Activated T-cell treated with anti-CD3 and anti-CD28 coated beads, Interleukin-2, amount 50 U/mL, for 24 hours (primary cell): Measurements from ENCODE around the gene MYH9.
A peak's percentile ranks its signal among the peaks of the same experiment; 100 is the strongest.

Experiments
- DNase-seq: peaks from one replicate; pipeline ENCODE4 v3.0.0-alpha.2; 2020
- H3K27ac Mint-ChIP-seq: 2 replicates; pipeline ENCODE4 v1.8.0; 2020; ENCODE audit warnings: mild to moderate bottlenecking, mixed read lengths
- H3K27me3 Mint-ChIP-seq: 2 replicates; pipeline ENCODE4 v1.8.0; 2020; ENCODE audit warnings: mixed read lengths
- H3K36me3 Mint-ChIP-seq: 2 replicates; pipeline ENCODE4 v1.8.0; 2020; ENCODE audit warnings: low read depth, mixed read lengths
- H3K4me1 Mint-ChIP-seq: 2 replicates; pipeline ENCODE4 v1.8.0; 2020; ENCODE audit warnings: low read depth, mixed read lengths
- H3K4me3 Mint-ChIP-seq: 2 replicates; pipeline ENCODE4 v1.8.0; 2020; ENCODE audit warnings: mild to moderate bottlenecking, moderate library complexity, mixed read lengths
- H3K9me3 Mint-ChIP-seq: 2 replicates; pipeline ENCODE4 v1.8.0; 2020; ENCODE audit warnings: mixed read lengths

The MYH9 gene

DNA sequence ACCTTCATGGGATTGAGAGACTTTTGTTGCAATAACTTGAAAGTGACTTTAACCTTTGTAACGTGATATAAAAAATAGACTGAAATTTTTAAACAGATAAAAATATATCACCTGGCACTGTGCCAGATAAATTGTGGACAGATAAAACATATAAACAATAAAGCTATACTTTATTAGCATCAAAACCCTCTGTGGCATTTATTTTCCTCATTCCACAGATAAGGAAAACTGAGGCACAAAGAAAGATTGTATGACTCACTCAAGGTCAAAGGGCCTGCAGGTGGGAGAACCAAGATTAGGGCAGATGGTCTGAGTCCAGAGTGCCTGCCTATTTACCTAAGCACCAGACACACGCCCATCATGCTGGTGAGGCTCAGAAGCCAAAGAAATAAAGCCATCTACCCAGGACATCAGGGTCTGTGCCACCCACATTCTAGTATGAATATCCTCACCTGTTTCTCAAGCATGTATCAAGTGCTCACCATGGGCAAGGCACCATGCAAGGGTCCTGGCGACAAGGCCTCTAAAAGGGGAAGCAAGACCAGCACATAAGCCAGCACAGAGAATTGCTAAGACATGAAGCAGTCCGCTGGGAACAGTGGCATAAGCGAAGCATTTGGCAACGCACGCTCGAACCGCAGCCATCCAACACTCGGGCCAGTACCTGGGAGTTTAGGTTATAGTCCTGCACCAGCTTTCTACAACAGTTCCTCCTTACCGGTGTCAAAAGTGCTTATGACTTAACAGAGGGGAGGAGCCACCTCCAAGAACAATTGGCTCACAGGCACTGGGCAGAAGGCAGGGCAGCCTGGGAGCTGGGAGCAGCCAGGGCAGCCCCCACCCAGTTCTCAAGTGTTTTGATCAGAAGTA is 17.6 kb downstream of the MYH9 start:
- Mint-ChIP-seq H3K36me3 (peaks cover 85% of the 10 kb centered on the region), H3K27me3 (no peaks in the 10 kb centered on the region)
- DNase-seq = no peak

DNA sequence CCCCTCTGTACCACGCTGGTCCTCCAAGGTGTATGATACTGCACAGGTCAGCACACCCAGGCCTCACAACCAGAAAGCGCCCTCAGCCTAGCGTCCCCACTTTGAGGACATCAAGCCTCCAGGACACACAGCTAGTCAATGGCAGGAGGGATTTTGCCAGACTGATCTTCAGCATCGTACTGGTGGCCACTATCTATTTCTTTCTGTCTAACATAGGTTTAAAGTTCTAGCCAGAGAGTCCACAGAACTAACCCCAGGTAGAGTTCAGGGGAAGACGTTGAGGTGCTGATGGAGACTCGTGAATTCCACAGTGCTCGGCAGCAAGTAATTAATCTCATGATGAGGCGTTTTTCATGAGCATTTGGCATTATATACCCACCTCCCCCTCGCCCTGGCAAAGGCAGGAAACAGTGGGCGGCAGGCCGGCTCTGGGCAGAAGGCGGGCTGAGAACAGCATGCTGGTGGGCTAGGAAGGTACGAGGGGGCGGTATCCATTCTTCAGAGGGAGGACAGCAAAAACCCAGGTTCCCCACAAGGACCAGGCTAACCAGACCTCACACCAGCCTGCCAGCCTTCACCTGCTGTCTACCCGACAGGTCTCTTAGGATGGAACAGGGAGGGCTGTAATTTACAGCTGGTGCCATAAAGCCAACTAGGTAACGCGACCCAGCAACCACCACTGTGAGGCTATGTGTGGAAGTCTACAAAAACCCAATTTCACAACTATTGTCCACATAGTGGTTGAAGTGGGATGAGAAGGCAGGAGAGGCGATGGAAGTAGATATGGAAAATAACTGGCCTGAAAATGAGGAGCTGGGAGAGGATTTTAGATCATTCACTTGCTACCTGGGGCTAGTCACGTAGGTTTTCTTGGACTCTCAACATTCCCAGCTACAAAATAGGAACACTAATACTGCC is 18.5 kb downstream of the MYH9 start:
- H3K27me3 Mint-ChIP-seq = no peaks in the 10 kb centered on the region
- H3K27ac Mint-ChIP-seq = peak overlapping the region; percentile 98
- peaks cover 99% of the 10 kb centered on the region for H3K4me1 Mint-ChIP-seq
- H3K9me3 Mint-ChIP-seq = no peaks in the 10 kb centered on the region
- peak; percentile 64 for DNase-seq
- H3K4me3 Mint-ChIP-seq = peak overlapping the region; percentile 74
- H3K36me3 Mint-ChIP-seq = peaks cover 85% of the 10 kb centered on the region

More for the DNA sequence above, 17.6 kb downstream of the MYH9 start:
- peaks cover 98% of the 10 kb centered on the region for H3K4me1 Mint-ChIP-seq
- H3K9me3 Mint-ChIP-seq = no peaks in the 10 kb centered on the region
- H3K4me3 Mint-ChIP-seq = peak overlapping the region; percentile 74
- peak overlapping the region; percentile 98 for H3K27ac Mint-ChIP-seq

DNA sequence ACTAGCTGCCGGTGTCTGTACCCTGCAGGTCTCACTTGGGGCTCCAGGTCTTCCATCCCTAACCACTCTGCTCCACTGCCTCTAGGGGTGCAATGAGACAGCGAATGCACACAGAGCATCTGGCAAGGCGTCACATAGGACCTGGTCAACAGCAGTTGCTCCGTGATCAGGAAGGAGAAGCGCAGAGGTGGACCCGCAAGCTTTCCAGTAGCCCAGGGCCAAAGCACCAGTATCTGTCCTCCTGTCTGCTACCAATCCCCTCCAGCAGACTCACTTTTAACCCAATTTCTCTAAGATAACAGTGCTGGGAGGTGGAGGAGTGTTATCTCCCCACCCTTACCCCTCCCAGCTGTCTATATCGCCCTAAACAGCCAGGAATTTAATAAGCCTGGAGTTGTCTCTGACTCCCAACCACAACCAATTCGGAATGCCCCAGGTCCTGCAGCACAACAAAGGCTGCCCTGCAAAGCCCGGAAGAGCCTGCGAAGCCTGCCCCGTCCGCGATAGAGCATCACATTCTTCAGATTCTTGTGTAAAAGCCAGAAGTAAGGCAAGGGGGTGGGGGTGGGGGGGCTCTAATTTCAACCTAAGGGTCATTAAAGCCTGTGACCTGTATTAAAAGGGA is 19.3 kb downstream of the MYH9 start:
- Mint-ChIP-seq H3K4me1 (peaks cover 99% of the 10 kb centered on the region), H3K36me3 (peaks cover 86% of the 10 kb centered on the region), H3K27me3 (no peaks in the 10 kb centered on the region), H3K4me3 (peak overlapping the region; percentile 74), H3K9me3 (no peaks in the 10 kb centered on the region), H3K27ac (peak overlapping the region; percentile 98)
- DNase-seq = no peak

DNA sequence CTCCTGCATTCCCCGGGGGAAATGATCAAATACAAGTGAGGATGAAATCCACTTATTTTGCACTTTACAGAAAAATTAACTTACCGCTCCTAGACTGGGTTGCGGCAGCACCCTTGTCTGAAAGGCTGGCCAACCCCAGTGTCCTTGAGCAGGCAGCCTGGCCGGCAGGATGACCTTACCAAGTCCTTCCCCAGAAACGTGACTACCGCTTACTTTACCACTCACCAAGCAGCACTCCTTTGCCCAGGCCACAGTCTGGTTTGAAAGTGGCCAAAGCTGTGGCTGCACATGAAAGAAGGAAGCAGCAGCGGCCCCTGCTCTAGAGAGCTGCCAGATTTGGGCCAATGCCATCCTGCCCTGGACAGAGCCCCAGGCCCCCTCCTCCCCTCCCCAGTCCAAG is 20.3 kb downstream of the MYH9 start:
- Mint-ChIP-seq H3K4me3 (peak overlapping the region; percentile 74), H3K9me3 (no peaks in the 10 kb centered on the region), H3K27ac (peak overlapping the region; percentile 98), H3K4me1 (peaks cover 99% of the 10 kb centered on the region), H3K27me3 (no peaks in the 10 kb centered on the region), H3K36me3 (peaks cover 86% of the 10 kb centered on the region)
- DNase-seq = no peak

DNA sequence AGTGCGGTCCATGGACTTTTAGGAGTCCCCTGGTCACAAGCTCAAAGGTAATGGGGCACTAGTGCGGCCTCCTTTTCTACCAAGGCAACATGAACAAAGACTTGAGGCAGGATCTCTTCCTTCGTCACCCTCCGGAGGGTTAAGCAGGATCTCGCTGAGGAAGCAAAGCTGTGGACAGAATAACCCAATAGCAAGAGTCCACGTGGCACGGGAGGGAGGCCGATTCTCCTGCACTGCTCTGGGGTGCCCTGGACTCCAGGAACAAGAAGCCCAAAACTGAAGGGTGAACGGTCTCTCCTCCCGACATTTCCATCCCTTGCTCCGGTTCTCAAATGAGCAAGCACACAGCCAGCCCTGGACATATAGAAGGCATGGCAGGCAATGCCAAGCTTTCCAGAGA is 20.7 kb downstream of the MYH9 start:
- no peaks in the 10 kb centered on the region for H3K27me3 Mint-ChIP-seq
- no peaks in the 10 kb centered on the region for H3K9me3 Mint-ChIP-seq
- H3K4me3 Mint-ChIP-seq = peak overlapping the region; percentile 74
- H3K27ac Mint-ChIP-seq = peak overlapping the region; percentile 98
- peaks cover 86% of the 10 kb centered on the region for H3K36me3 Mint-ChIP-seq
- no peak for DNase-seq
- H3K4me1 Mint-ChIP-seq = peaks cover 99% of the 10 kb centered on the region

DNA sequence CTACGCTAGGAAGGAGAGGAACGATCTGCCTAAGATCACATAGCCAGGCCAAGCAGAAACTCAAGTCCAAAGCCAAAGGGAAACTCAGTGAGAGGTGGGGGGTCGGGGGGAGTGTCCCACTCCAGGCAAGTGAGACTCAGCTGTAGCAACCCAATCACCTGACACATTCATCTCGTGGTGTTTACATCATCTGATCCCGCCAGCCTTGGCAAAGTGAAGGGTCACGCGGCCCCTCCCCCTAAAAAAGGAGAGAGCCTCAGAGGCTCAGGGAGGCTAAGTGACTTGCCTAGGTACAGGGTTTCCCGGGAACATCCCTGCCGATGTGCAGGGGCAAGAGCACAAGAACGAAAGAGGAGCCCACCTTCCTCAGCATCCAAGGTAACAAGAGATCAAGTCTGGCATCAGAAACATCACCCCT is 21.5 kb downstream of the MYH9 start:
- no peak for DNase-seq
- Mint-ChIP-seq H3K9me3 (no peaks in the 10 kb centered on the region), H3K27ac (peak overlapping the region; percentile 98), H3K4me1 (peaks cover 99% of the 10 kb centered on the region), H3K27me3 (no peaks in the 10 kb centered on the region), H3K36me3 (peaks cover 86% of the 10 kb centered on the region), H3K4me3 (peak overlapping the region; percentile 74)

DNA sequence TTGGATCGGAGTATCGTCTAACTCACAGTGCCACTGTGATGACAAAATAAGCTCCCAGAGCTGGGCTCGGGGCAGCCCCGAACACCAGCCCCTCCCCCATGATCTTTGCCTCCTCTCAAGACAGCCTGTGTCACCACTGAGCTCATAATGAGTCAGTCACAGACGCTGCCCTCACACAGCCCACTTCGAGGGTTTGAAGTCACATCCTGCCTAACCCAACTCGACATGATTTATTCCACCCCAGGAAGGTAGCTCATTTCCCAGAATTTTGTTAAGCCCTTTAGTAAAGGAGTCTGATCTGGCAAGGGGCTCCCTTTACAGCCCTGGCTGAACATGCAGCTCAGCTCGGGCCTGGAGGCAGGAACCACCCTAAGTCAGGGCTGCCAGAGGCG is 22.8 kb downstream of the MYH9 start:
- no peaks in the 10 kb centered on the region for H3K27me3 Mint-ChIP-seq
- H3K4me1 Mint-ChIP-seq = peaks cover 99% of the 10 kb centered on the region
- no peaks in the 10 kb centered on the region for H3K9me3 Mint-ChIP-seq
- H3K36me3 Mint-ChIP-seq = peaks cover 86% of the 10 kb centered on the region
- H3K4me3 Mint-ChIP-seq = peak overlapping the region; percentile 74
- peak; percentile 85 for DNase-seq
- peak overlapping the region; percentile 98 for H3K27ac Mint-ChIP-seq

DNA sequence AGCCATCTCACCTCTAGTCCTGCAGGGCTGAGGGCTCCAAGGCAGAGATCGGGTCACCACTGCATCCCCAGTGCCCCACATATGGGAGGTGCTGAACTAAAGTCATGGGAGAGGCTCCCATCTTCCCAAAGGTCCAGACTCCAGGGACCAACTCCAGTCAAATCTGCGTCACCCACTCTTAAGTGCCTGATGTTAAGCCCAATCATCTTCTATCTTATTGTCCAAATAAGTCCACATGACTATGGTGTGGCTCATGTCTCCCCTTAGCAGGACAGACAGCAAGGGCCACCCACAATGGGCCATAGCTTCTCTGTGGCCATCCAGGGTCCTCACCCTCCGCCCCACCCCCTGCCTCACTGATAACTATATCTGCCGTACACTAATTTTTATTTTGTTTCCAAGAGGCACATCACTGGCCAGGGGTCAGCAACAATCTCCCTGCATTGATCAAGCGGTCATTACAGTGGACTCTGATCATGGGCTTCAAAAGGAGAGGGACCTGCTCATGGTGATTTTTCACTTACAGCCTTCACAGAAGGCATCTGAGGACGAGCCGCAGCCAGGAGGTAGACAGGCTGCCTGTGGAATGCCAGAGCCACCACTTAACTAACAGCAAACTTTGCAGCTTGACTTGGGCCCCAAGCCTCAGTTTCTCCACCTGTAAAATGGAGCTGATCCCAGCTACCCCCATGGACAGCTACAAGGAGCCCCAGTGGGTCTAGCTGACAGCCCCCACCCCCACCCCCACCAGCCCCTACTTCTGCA is 23.3 kb downstream of the MYH9 start:
- no peaks in the 10 kb centered on the region for H3K27me3 Mint-ChIP-seq
- peaks cover 84% of the 10 kb centered on the region for H3K36me3 Mint-ChIP-seq
- no peak for DNase-seq
- H3K4me1 Mint-ChIP-seq = peaks cover 99% of the 10 kb centered on the region
- peak overlapping the region; percentile 98 for H3K27ac Mint-ChIP-seq
- peak overlapping the region; percentile 74 for H3K4me3 Mint-ChIP-seq
- no peaks in the 10 kb centered on the region for H3K9me3 Mint-ChIP-seq

DNA sequence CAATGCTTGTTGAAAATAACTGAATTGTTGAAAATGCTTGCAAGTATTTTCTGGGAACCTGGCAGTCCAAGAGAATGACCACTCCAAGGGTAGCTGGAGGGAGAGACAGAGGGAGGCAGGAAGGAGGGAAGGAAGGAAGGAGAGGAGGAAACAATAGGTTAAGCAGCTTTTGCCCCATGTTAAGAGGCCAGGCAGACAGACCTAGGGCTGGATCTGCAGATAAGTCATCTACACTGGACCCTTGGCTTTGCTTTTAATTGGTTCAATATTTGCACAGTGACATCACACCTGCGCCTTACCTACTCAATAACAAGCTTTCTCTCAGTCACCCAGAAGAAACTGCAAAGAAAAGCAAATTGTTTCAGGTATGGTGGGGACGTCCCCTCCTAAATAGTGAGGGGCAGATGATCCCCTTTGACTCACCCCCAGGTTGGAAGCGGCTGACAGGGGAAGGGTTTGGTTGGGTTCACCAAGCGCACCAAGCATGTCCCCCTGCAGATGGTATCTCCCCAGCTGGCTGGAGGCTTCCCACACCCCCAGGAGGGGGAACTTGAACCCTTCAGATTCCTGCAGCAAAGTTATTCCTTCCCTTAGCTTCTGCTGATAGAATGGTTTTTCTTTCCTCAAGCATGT is 24.3 kb downstream of the MYH9 start:
- Mint-ChIP-seq H3K9me3 (no peaks in the 10 kb centered on the region), H3K4me3 (peak overlapping the region; percentile 74), H3K27ac (peak overlapping the region; percentile 98), H3K36me3 (peaks cover 87% of the 10 kb centered on the region), H3K4me1 (peaks cover 100% of the 10 kb centered on the region), H3K27me3 (no peaks in the 10 kb centered on the region)
- DNase-seq = no peak

DNA sequence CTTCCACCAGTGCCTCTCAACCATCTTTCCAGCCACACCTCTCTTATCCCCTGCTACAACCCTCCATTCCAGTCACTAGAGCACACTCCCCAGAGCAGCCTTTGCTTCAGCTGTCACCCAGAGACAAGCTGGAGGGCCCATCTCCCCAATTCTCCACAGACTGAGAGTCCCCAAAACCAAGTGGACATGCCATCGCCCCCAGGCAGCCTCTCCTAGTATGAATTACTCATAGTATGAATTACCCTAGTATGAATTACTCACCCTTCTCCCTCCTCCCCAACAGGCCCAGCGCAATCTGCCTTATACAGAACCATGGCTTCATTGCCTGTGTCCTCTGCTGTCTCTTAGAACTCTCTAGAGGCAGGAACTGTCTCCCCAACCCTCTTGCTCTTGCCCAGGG is 24.8 kb downstream of the MYH9 start:
- Mint-ChIP-seq H3K4me3 (peak overlapping the region; percentile 74), H3K27ac (peak overlapping the region; percentile 98), H3K4me1 (peaks cover 99% of the 10 kb centered on the region), H3K27me3 (no peaks in the 10 kb centered on the region), H3K9me3 (no peaks in the 10 kb centered on the region), H3K36me3 (peaks cover 83% of the 10 kb centered on the region)
- no peak for DNase-seq

DNA sequence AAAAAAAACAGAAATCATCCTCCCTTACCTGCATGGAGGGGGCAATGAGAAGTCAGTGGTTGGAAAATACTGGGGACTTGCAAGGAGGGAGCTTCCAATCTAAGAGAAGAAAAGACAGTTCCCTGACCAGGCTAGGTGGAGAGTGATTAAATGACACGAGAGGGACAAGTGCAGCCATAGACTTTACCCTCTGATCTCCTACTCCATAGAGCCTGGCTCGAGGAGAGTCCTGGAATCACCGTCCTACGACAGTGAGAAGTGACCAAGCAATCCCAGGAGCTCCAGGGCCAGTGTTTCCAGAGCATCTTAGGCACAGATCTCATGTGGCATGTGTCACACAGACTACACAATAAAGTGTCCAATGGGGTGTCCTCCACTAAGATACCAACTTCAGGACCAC is 25.7 kb downstream of the MYH9 start:
- no peak for DNase-seq
- no peaks in the 10 kb centered on the region for H3K27me3 Mint-ChIP-seq
- peak overlapping the region; percentile 98 for H3K27ac Mint-ChIP-seq
- H3K9me3 Mint-ChIP-seq = no peaks in the 10 kb centered on the region
- peak overlapping the region; percentile 37 for H3K4me3 Mint-ChIP-seq
- H3K4me1 Mint-ChIP-seq = peaks cover 99% of the 10 kb centered on the region
- peaks cover 81% of the 10 kb centered on the region for H3K36me3 Mint-ChIP-seq

DNA sequence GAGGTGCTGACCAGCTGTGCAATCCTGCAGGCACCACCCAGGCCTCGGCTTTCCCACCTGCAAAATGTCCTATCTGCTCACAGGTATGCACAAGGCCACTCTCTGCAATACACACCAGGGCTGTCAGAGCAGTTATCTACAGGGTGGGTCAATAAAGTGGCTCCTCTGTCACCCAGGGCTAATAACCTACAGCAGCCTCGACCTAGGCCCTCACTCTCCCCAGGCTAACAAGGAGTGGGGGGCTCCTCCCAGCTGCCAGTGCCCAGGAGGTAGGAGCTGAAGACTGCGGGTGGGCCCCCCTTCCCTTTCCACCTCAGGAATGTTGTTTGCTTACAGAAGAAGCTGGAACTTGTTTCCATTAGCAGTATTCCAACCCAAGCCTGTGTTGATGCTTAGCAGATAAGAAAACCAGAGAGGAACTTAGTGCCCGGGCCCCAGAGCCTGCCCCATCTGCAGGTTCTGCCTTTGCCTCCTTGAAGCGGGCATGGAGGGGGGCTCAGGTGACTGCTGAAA is 26.8 kb downstream of the MYH9 start:
- H3K27me3 Mint-ChIP-seq = no peaks in the 10 kb centered on the region
- peaks cover 81% of the 10 kb centered on the region for H3K36me3 Mint-ChIP-seq
- peak overlapping the region; percentile 98 for H3K27ac Mint-ChIP-seq
- H3K9me3 Mint-ChIP-seq = no peaks in the 10 kb centered on the region
- H3K4me3 Mint-ChIP-seq = peak overlapping the region; percentile 3
- peaks cover 97% of the 10 kb centered on the region for H3K4me1 Mint-ChIP-seq
- no peak for DNase-seq

DNA sequence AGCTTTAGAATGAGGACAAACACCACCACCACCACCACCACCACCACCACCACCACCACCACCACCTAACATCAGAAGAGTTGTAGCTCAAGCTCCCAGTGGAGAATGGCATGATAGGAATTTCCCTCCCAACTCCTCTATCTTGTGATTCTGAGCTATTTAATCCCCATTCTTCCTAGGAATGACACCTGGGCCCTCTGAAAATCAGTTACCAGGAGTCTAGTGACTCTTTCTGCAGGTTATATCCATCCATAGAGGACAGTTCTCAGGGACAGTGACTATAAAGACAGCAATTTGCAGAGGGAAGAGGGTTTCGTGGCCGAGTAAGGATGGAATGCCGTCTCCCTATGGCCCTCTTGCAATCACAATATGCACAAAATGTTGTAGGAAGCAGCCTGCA is 27.8 kb downstream of the MYH9 start:
- Mint-ChIP-seq H3K9me3 (no peaks in the 10 kb centered on the region), H3K4me3 (no peak overlapping the region), H3K4me1 (peaks cover 97% of the 10 kb centered on the region), H3K36me3 (peaks cover 90% of the 10 kb centered on the region), H3K27me3 (no peaks in the 10 kb centered on the region), H3K27ac (peak overlapping the region; percentile 98)
- no peak for DNase-seq
